ENCODE measurements around the gene CDC42SE2.
A peak's percentile ranks its signal among the peaks of the same experiment; 100 is the strongest.

CDC42SE2 gene

GRCh38 chr5:131441184-131441583, 177.3 kb downstream of the CDC42SE2 start:
- peak; percentile 13 for DNase-seq (ENCODE audit: low spot score)
